Vagina (tissue), 2 donors: ENCODE measurements around the gene RBP7. TPM values are rescaled to one million over a fixed set of nuclear protein-coding genes. Genes with fewer than 3 reads are reported as not detected.
A peak's percentile ranks its signal among the peaks of the same experiment; 100 is the strongest.

ENCODE experiments used
- DNase-seq, 2 donors: peaks; one replicate each; pipeline ENCODE4 v3.0.0-alpha.2; 2017; ENCODE audit errors: extremely low spot score in 2 of 2
- H3K27ac ChIP-seq: fragments of 200-600 bp; sonication (generic); one replicate; pipeline ENCODE4 v1.5.1; 2019
- H3K27me3 ChIP-seq: fragments of 200-600 bp; sonication (generic); one replicate; pipeline ENCODE4 v1.5.1; 2019
- H3K36me3 ChIP-seq, 2 donors: fragments of 200-600 bp; sonication (generic); one replicate each; pipeline ENCODE4 v1.5.1; 2017 to 2019
- H3K4me1 ChIP-seq: fragments of 200-600 bp; sonication (generic); one replicate; pipeline ENCODE4 v1.5.1; 2019
- H3K4me3 ChIP-seq, 2 donors: fragments of 200-600 bp; sonication (generic); 1 replicate in 1 of 2; 2 replicates in 1 of 2; pipeline ENCODE4 v1.5.1; 2016 to 2019
- H3K9me3 ChIP-seq: fragments of 200-600 bp; sonication (generic); one replicate; pipeline ENCODE4 v1.5.1; 2019
- POLR2A ChIP-seq, 2 donors: fragments of 450-650 bp; IDR thresholded peaks; one replicate each; pipeline ENCODE4 v1.6.1; 2017; ENCODE audit warnings: antibody characterized with exemption in 2 of 2, mild to moderate bottlenecking in 2 of 2, moderate library complexity in 2 of 2
- POLR2AphosphoS5 ChIP-seq, 2 donors: sonication (generic); formaldehyde crosslinking; IDR thresholded peaks; one replicate each; pipeline ENCODE4 v1.9.0; 2017; ENCODE audit warnings: antibody characterized with exemption in 2 of 2, mild to moderate bottlenecking in 2 of 2, low read depth in 1 of 2; ENCODE audit not compliant: insufficient read depth in 1 of 2
- intact Hi-C: fragments of 100-400 bp; cut with DNase I; formaldehyde crosslinking; loops from one replicate; pipeline ENCODE4 v1.15.1; 2023
- total RNA-seq: library from RNA; depleted of rRNA; stranded (reverse); fragments of >200 nt; gene quantifications from one replicate; pipeline ENCODE4 v1.2.3, GENCODE V29; 2016
- TF ChIP-seq, protein P1 (sequence below), 3 experiments: fragments of 450-650 bp in 2 of 3; fragments of 200-600 bp in 1 of 3; sonication (generic) in 1 of 3; IDR thresholded peaks; one replicate each; pipeline ENCODE4 v1.5.1; 2017 to 2019; ENCODE audit warnings: antibody characterized with exemption in 3 of 3, mild to moderate bottlenecking in 2 of 3, moderate library complexity in 2 of 3

RBP7 gene
- total RNA-seq, 1 donor from 2014 or later = 36.3 TPM

GRCh38 chr1:10059342-10059718, 62.3 kb downstream of the RBP7 start:
- H3K27me3 ChIP-seq = no peaks in the 10 kb centered on the region
- intact Hi-C loops = no loop called here
- DNase-seq = no peak
- peaks cover 76% of the 10 kb centered on the region for H3K4me1 ChIP-seq
- H3K27ac ChIP-seq = no peak overlapping the region
- H3K36me3 ChIP-seq = peaks cover 0 to 3% of the 10 kb centered on the region in 2 donors
- no peak overlapping the region for H3K4me3 ChIP-seq
- H3K9me3 ChIP-seq = no peaks in the 10 kb centered on the region
- no peak for TF ChIP-seq POLR2AphosphoS5 (IDR thresholded peaks at IDR 0.05; ENCODE audit: insufficient read depth in 1 of 2, low read depth in 1 of 2)
- no peak for TF ChIP-seq POLR2A (IDR thresholded peaks at IDR 0.05)
- TF ChIP-seq, protein P1, sequence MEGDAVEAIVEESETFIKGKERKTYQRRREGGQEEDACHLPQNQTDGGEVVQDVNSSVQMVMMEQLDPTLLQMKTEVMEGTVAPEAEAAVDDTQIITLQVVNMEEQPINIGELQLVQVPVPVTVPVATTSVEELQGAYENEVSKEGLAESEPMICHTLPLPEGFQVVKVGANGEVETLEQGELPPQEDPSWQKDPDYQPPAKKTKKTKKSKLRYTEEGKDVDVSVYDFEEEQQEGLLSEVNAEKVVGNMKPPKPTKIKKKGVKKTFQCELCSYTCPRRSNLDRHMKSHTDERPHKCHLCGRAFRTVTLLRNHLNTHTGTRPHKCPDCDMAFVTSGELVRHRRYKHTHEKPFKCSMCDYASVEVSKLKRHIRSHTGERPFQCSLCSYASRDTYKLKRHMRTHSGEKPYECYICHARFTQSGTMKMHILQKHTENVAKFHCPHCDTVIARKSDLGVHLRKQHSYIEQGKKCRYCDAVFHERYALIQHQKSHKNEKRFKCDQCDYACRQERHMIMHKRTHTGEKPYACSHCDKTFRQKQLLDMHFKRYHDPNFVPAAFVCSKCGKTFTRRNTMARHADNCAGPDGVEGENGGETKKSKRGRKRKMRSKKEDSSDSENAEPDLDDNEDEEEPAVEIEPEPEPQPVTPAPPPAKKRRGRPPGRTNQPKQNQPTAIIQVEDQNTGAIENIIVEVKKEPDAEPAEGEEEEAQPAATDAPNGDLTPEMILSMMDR (IDR thresholded peaks at IDR 0.05) = no peak

- Histone ChIP-seq H3K36me3 (peaks cover 0 to 3% of the 10 kb centered on the region in 2 donors), H3K27me3 (no peaks in the 10 kb centered on the region), H3K27ac (no peak overlapping the region), H3K4me3 (no peak overlapping the region), H3K4me1 (peaks cover 83% of the 10 kb centered on the region), H3K9me3 (no peaks in the 10 kb centered on the region)
- TF ChIP-seq, protein P1 (IDR thresholded peaks at IDR 0.05) = no peak
- TF ChIP-seq POLR2A (IDR thresholded peaks at IDR 0.05) = no peak
- no peak for TF ChIP-seq POLR2AphosphoS5 (IDR thresholded peaks at IDR 0.05; ENCODE audit: insufficient read depth in 1 of 2, low read depth in 1 of 2)
- DNase-seq = no peak
- intact Hi-C loops = no loop called here
Measured at GRCh38 chr1:10060311-10061100, 63.5 kb downstream of the RBP7 start.

GRCh38 chr1:10061276-10061675, 64.2 kb downstream of the RBP7 start:
- Histone ChIP-seq H3K9me3 (no peaks in the 10 kb centered on the region), H3K4me1 (peaks cover 82% of the 10 kb centered on the region), H3K27me3 (no peaks in the 10 kb centered on the region), H3K36me3 (peaks cover 0 to 3% of the 10 kb centered on the region in 2 donors), H3K27ac (no peak overlapping the region), H3K4me3 (no peak overlapping the region)
- DNase-seq = no peak
- intact Hi-C loops = no loop called here
- TF ChIP-seq, protein P1 (IDR thresholded peaks at IDR 0.05) = no peak
- TF ChIP-seq POLR2AphosphoS5 (IDR thresholded peaks at IDR 0.05; ENCODE audit: insufficient read depth in 1 of 2, low read depth in 1 of 2) = no peak
- TF ChIP-seq POLR2A (IDR thresholded peaks at IDR 0.05) = no peak

DNA sequence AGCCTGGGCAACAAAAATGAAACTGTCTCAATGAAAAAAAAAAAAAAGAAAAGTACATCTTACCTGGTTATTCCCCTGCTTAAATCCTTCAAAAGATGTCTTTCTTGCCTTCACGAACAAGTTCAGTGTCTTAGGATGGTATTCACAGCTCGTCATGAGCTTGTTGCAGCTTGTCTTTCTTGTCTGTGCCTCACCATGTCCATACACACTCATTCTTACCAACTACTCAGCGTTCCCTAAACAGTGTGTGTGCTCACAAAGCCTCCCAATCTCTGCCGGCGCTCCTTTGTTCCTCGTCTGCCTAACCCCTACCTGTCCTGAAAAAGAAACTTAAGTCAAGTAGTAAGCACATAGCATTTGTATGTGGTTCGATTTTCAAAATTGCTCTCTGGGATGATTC, 66.8 kb downstream of the RBP7 start:
- intact Hi-C loops = no loop called here
- H3K27ac ChIP-seq = peak overlapping the region; percentile 66
- H3K4me3 ChIP-seq = no peak overlapping the region
- peaks cover 0 to 3% of the 10 kb centered on the region in 2 donors for H3K36me3 ChIP-seq
- H3K27me3 ChIP-seq = no peaks in the 10 kb centered on the region
- TF ChIP-seq, protein P1 (IDR thresholded peaks at IDR 0.05) = no peak
- TF ChIP-seq POLR2A (IDR thresholded peaks at IDR 0.05) (no peak), POLR2AphosphoS5 (IDR thresholded peaks at IDR 0.05; ENCODE audit: insufficient read depth in 1 of 2, low read depth in 1 of 2) (peak in 1 of 2 donors; percentile 67)
- DNase-seq = no peak
- H3K9me3 ChIP-seq = no peaks in the 10 kb centered on the region
- peaks cover 83% of the 10 kb centered on the region for H3K4me1 ChIP-seq
